ENCODE measurements around the gene SMARCA4.
A peak's percentile ranks its signal among the peaks of the same experiment; 100 is the strongest.
"Not testable (repeated sequence)": the region's sequence is repeated elsewhere in the genome, so short reads cannot be mapped to it uniquely, and the experiment has no call there.

Gene SMARCA4

GRCh38 chr19:11050323-11051114 lies 89.7 kb downstream of the SMARCA4 start:
- Histone ChIP-seq H3K27ac (peak overlapping the region in 11 of 21 experiments; percentile 16 to 88 (median 60)), H3K4me3 (no peak overlapping the region)

- H3K4me3 ChIP-seq: no peak overlapping the region
- no peak overlapping the region for H3K27ac ChIP-seq
Measured at GRCh38 chr19:11053817-11054195, 93.0 kb downstream of the SMARCA4 start.

GRCh38 chr19:11054200-11054599 lies 93.4 kb downstream of the SMARCA4 start:
- Histone ChIP-seq H3K4me3 (no peak overlapping the region), H3K27ac (no peak overlapping the region)

- H3K27ac ChIP-seq: no peak overlapping the region
- no peak overlapping the region for H3K4me3 ChIP-seq
Measured at GRCh38 chr19:11054628-11055027, 93.8 kb downstream of the SMARCA4 start.

GRCh38 chr19:11058246-11059030 lies 97.6 kb downstream of the SMARCA4 start:
- H3K27ac ChIP-seq: no peak overlapping the region

GRCh38 chr19:11059511-11060358 lies 98.9 kb downstream of the SMARCA4 start:
- no peak overlapping the region for H3K4me3 ChIP-seq
- H3K27ac ChIP-seq: no peak overlapping the region

More at GRCh38 chr19:11058246-11059030, 97.6 kb downstream of the SMARCA4 start:
- H3K4me3 ChIP-seq: no peak overlapping the region

GRCh38 chr19:11061952-11062351 lies 101.1 kb downstream of the SMARCA4 start:
- Histone ChIP-seq H3K4me3 (no peak overlapping the region), H3K27ac (no peak overlapping the region)

- H3K4me3 ChIP-seq: no peak overlapping the region
- H3K27ac ChIP-seq: no peak overlapping the region
Measured at GRCh38 chr19:11063434-11063833, 102.6 kb downstream of the SMARCA4 start.

GRCh38 chr19:11064831-11065303 lies 104.0 kb downstream of the SMARCA4 start:
- Histone ChIP-seq H3K27ac (no peak overlapping the region), H3K4me3 (no peak overlapping the region)

GRCh38 chr19:11066326-11066725 lies 105.5 kb downstream of the SMARCA4 start:
- H3K27ac ChIP-seq: no peak overlapping the region

GRCh38 chr19:11067356-11068113 lies 106.7 kb downstream of the SMARCA4 start:
- H3K4me3 ChIP-seq: no peak overlapping the region
- no peak overlapping the region for H3K27ac ChIP-seq

More at GRCh38 chr19:11066326-11066725, 105.5 kb downstream of the SMARCA4 start:
- no peak overlapping the region for H3K4me3 ChIP-seq

GRCh38 chr19:11069561-11069960 lies 108.7 kb downstream of the SMARCA4 start:
- no peak overlapping the region for H3K27ac ChIP-seq
- no peak overlapping the region for H3K4me3 ChIP-seq

- Histone ChIP-seq H3K4me3 (no peak overlapping the region), H3K27ac (no peak overlapping the region)
Measured at GRCh38 chr19:11070123-11070522, 109.3 kb downstream of the SMARCA4 start.

GRCh38 chr19:11073568-11073967 lies 112.7 kb downstream of the SMARCA4 start:
- no peak overlapping the region for H3K27ac ChIP-seq

GRCh38 chr19:11076792-11077191 lies 116.0 kb downstream of the SMARCA4 start:
- not testable (repeated sequence) for H3K27ac ChIP-seq

More at GRCh38 chr19:11073568-11073967, 112.7 kb downstream of the SMARCA4 start:
- no peak overlapping the region for H3K4me3 ChIP-seq

GRCh38 chr19:11078893-11079292 lies 118.1 kb downstream of the SMARCA4 start:
- H3K27ac ChIP-seq: no peak overlapping the region

More at GRCh38 chr19:11076792-11077191, 116.0 kb downstream of the SMARCA4 start:
- not testable (repeated sequence) for H3K4me3 ChIP-seq

GRCh38 chr19:11079999-11080398 lies 119.2 kb downstream of the SMARCA4 start:
- no peak overlapping the region for H3K27ac ChIP-seq
- no peak overlapping the region for H3K4me3 ChIP-seq

More at GRCh38 chr19:11078893-11079292, 118.1 kb downstream of the SMARCA4 start:
- H3K4me3 ChIP-seq: no peak overlapping the region

- H3K27ac ChIP-seq: peak overlapping the region in 19 of 21 experiments; percentile 46 to 99 (median 98)
- H3K4me3 ChIP-seq: peak overlapping the region in 1 of 7 experiments; percentile 78
Measured at GRCh38 chr19:11087870-11088505, 127.2 kb downstream of the SMARCA4 start.

All from skin epidermis (tissue), 12 donors.